HepG2 (cell line): Measurements from ENCODE around the gene SRXN1. TPM values are rescaled to one million over a fixed set of nuclear protein-coding genes. Genes with fewer than 3 reads are reported as not detected.

Experiments
- CSRNP2 ChIP-seq: sonication (generic); formaldehyde crosslinking; conservative IDR thresholded peaks from 2 replicates; pipeline ENCODE4 v1.8.0; 2022; ENCODE audit warnings: low read depth, missing genetic modification reagents
- DPF2 ChIP-seq: sonication (generic); formaldehyde crosslinking; IDR thresholded peaks from 2 replicates; pipeline ENCODE4 v1.4.0; 2020; ENCODE audit warnings: mild to moderate bottlenecking, low read depth, missing genetic modification reagents, borderline replicate concordance
- FLYWCH1 ChIP-seq: sonication (generic); formaldehyde crosslinking; IDR thresholded peaks from 2 replicates; pipeline ENCODE4 v1.8.1; 2023; ENCODE audit warnings: mild to moderate bottlenecking, missing genetic modification reagents
- FOXM1 ChIP-seq: sonication (generic); formaldehyde crosslinking; IDR thresholded peaks from 2 replicates; pipeline ENCODE4 v1.5.0; 2020; ENCODE audit warnings: missing genetic modification reagents
- GRHL1 ChIP-seq: sonication (generic); formaldehyde crosslinking; conservative IDR thresholded peaks from 2 replicates; pipeline ENCODE4 v1.8.0; 2022; ENCODE audit warnings: missing genetic modification reagents
- KLF12 ChIP-seq: sonication (generic); formaldehyde crosslinking; IDR thresholded peaks from 2 replicates; pipeline ENCODE4 v1.4.0; 2020; ENCODE audit warnings: missing genetic modification reagents, borderline replicate concordance
- LRRFIP1 ChIP-seq: sonication (generic); formaldehyde crosslinking; conservative IDR thresholded peaks from 2 replicates; pipeline ENCODE4 v1.4.0; 2020; ENCODE audit warnings: missing genetic modification reagents
- PLRG1 ChIP-seq: fragments of 450-650 bp; conservative IDR thresholded peaks from 2 replicates; pipeline ENCODE4 v1.6.1; 2016
- PRMT3 ChIP-seq: sonication (generic); formaldehyde crosslinking; IDR thresholded peaks from 2 replicates; pipeline ENCODE4 v1.8.1; 2022; ENCODE audit warnings: low read depth, mild to moderate bottlenecking, moderate library complexity, missing genetic modification reagents, borderline replicate concordance
- REPIN1 ChIP-seq: sonication (generic); formaldehyde crosslinking; IDR thresholded peaks from 2 replicates; pipeline ENCODE4 v1.8.0; 2022; ENCODE audit warnings: missing genetic modification reagents, low read depth, mild to moderate bottlenecking, borderline replicate concordance
- TMF1 ChIP-seq: sonication (generic); formaldehyde crosslinking; IDR thresholded peaks from 2 replicates; pipeline ENCODE4 v1.8.1; 2022; ENCODE audit warnings: low read depth, missing genetic modification reagents
- ZFP36L2 ChIP-seq: sonication (generic); formaldehyde crosslinking; IDR thresholded peaks from 2 replicates; pipeline ENCODE4 v1.4.0; 2020; ENCODE audit warnings: missing genetic modification reagents
- ZNF101 ChIP-seq: sonication (generic); formaldehyde crosslinking; IDR thresholded peaks from 2 replicates; pipeline ENCODE4 v1.4.0; 2020; ENCODE audit warnings: mild to moderate bottlenecking, low read depth, missing genetic modification reagents, borderline replicate concordance
- ZNF138 ChIP-seq: sonication (generic); formaldehyde crosslinking; IDR thresholded peaks from 2 replicates; pipeline ENCODE4 v1.5.0; 2020; ENCODE audit warnings: mild to moderate bottlenecking, low read depth, missing genetic modification reagents
- ZNF17 ChIP-seq: sonication (generic); formaldehyde crosslinking; IDR thresholded peaks from 2 replicates; pipeline ENCODE4 v1.5.0; 2020; ENCODE audit warnings: mild to moderate bottlenecking, missing genetic modification reagents
- ZNF616 ChIP-seq: sonication (generic); formaldehyde crosslinking; IDR thresholded peaks from 2 replicates; pipeline ENCODE4 v1.5.0; 2020; ENCODE audit warnings: low read depth, mild to moderate bottlenecking, missing genetic modification reagents
- ZNF704 ChIP-seq: sonication (generic); formaldehyde crosslinking; IDR thresholded peaks from 2 replicates; pipeline ENCODE4 v1.8.1; 2023; ENCODE audit warnings: mild to moderate bottlenecking, inconsistent platforms, moderate library complexity, missing genetic modification reagents, borderline replicate concordance
- ZNF768 ChIP-seq: sonication (generic); formaldehyde crosslinking; IDR thresholded peaks from 2 replicates; pipeline ENCODE4 v1.4.0; 2020; ENCODE audit warnings: missing genetic modification reagents
- ZNF780A ChIP-seq: sonication (generic); formaldehyde crosslinking; IDR thresholded peaks from 2 replicates; pipeline ENCODE4 v1.8.0; 2022; ENCODE audit warnings: mild to moderate bottlenecking, missing genetic modification reagents, moderate library complexity
- ZNF788 ChIP-seq: sonication (generic); formaldehyde crosslinking; IDR thresholded peaks from 2 replicates; pipeline ENCODE4 v1.5.0; 2020; ENCODE audit warnings: mild to moderate bottlenecking, missing genetic modification reagents, borderline replicate concordance
- ZSCAN20 ChIP-seq: sonication (generic); formaldehyde crosslinking; IDR thresholded peaks from 2 replicates; pipeline ENCODE4 v1.4.0; 2020; ENCODE audit warnings: missing genetic modification reagents, mild to moderate bottlenecking, borderline replicate concordance
- polyA plus RNA-seq, 8 experiments: library from polyadenylated mRNA; depleted of rRNA in 3 of 8; stranded (reverse) in 7 of 8; unstranded in 1 of 8; fragments of >200 nt; fragmentation: Illumina TruSeq in 4 of 8; extraction: Trizol in 4 of 8; gene quantifications; 2 replicates each; pipeline versions ENCODE4 v1.2.1 to v1.2.3, GENCODE V29; 2011 to 2016; ENCODE audit warnings: low read depth in 4 of 8, missing spikeins in 1 of 8, mixed read lengths in 1 of 8; ENCODE audit not compliant: insufficient read depth in 1 of 8
- total RNA-seq, 5 experiments: library from RNA; depleted of rRNA; stranded (reverse); fragments of >200 nt; fragmentation: Illumina TruSeq; extraction: Trizol; gene quantifications; 2 replicates each; pipeline ENCODE4 v1.2.3, GENCODE V29; 2016; ENCODE audit warnings: low read depth in 1 of 5

Gene SRXN1
- total and polyA plus RNA-seq, 2 of the 13 experiments (the other 11 are each of a cell fraction or from before 2014, with no cell fraction given), result 29.9 to 87.7 TPM

GRCh38 chr20:642398-643174 lies 10.4 kb downstream of the SRXN1 start (continued):
- no peak for TF ChIP-seq ZNF101 (CRISPR knock-in tag)
- peak; percentile 69; the same call in 1 of the 2 replicates for TF ChIP-seq KLF12 (CRISPR knock-in tag)
- TF ChIP-seq ZNF704 (CRISPR knock-in tag), result 0 out of 2 replicates have a peak, but pooled peaks have one; percentile 43
- TF ChIP-seq FLYWCH1, result no peak
- 0 out of 2 replicates have a peak, but pooled peaks have one; percentile 12 for TF ChIP-seq PRMT3 (CRISPR knock-in tag)
- peak; percentile 39; the same call in 1 of the 2 replicates for TF ChIP-seq ZNF788
- peak; percentile 39; the same call in 1 of the 2 replicates for TF ChIP-seq REPIN1 (CRISPR knock-in tag)
- TF ChIP-seq PLRG1, result no peak
- TF ChIP-seq DPF2 (CRISPR knock-in tag), result 0 out of 2 replicates have a peak, but pooled peaks have one; percentile 52
- TF ChIP-seq ZFP36L2 (CRISPR knock-in tag), result no peak
- TF ChIP-seq ZNF768 (CRISPR knock-in tag), result peak; percentile 43; the same call in 1 of the 2 replicates
- no peak for TF ChIP-seq TMF1 (CRISPR knock-in tag)
- peak; percentile 76 for TF ChIP-seq ZSCAN20 (CRISPR knock-in tag)
- no peak for TF ChIP-seq FOXM1 (CRISPR knock-in tag)
- no peak for TF ChIP-seq CSRNP2
- no peak for TF ChIP-seq ZNF616 (CRISPR knock-in tag)
- no peak for TF ChIP-seq GRHL1 (CRISPR knock-in tag)
- no peak for TF ChIP-seq ZNF780A (CRISPR knock-in tag)
- TF ChIP-seq ZNF138 (CRISPR knock-in tag), result no peak
- no peak for TF ChIP-seq LRRFIP1 (CRISPR knock-in tag)
- TF ChIP-seq ZNF17 (CRISPR knock-in tag), result no peak
